GM21367 (cell line): Measurements from ENCODE around the gene TCP10L.
"Not testable (repeated sequence)": the region's sequence is repeated elsewhere in the genome, so short reads cannot be mapped to it uniquely, and the experiment has no call there.

ENCODE experiments used
- ATAC-seq: cut with Tn5 transposase; IDR thresholded peaks from one replicate; pipeline ENCODE4 v1.9.1; 2021; ENCODE audit not compliant: unreplicated experiment

TCP10L gene

DNA sequence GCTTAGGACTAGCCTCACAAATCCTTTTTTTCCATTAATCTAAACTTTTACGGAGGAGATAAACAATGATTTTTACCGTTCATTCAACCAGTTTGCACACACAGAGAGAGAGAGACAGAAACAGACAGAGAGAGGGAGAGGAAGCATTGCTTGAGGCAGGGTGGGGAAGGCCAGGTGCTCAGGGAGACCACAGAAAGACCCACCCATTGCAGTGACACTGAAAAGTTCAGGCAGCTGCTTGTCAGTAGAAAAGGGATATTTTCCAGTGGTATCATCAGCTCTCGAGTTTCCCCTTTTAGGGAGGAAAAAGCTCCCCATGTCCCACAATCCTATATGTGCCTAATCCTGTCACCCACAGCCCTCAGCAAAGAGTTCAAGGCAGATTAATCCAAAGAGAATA is 27.2 kb downstream of the TCP10L start:
- ATAC-seq: no peak

DNA sequence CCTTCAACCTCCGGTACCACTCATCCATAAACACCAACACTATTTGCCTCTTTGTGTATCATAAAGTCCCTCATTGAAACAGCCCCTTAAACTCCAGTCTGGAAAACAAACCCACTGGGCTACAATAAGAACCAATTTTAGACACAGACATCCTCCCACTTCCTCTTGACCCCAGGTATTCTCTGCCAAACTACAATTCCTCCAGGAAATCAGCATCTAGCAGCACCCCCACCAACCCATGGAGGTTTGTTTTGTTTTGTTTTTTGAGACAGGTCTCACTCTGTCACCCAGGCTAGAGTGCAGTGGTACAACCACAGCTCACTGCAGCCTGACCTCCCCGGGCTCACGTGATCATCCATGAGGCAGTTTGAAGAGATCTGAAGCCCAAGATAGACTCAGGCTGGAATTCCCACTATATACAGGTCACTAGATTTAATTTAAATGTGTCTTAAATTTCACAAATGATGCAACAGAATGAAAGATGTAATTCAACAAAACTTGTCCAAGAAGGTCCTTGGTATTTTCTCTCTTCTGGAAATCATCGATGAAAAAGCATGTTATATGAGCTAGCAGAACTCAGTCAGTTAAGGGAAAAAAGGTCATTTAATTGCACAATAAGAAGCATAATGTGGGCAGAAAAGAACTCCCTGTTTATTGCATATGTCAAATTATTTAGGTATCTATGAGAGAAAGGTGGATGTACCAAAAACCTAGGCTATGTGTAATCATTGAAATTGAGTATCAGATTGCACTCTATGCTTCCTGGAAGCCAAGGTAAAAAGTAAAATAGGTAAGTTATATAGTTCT is 30.3 kb downstream of the TCP10L start:
- no peak for ATAC-seq

DNA sequence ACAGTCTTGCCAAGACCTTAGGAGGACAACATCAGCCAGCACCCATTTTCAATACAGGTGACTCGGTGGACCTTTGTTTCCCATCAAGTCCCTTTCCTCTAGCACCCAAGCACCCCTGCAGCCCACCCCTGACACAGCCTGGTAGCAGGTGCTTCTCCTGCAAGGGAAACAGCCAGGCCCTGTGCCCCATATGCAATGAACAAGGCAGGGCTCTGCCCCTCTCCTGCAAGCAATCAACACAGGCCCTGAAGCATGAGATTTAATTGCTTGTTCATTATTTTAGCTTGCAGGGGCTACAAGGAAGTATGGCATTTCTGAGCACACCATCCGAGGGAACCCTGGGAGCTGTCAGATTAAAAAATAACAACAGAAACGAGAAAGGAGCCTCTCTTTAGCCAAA is 35.4 kb downstream of the TCP10L start:
- ATAC-seq: no peak

DNA sequence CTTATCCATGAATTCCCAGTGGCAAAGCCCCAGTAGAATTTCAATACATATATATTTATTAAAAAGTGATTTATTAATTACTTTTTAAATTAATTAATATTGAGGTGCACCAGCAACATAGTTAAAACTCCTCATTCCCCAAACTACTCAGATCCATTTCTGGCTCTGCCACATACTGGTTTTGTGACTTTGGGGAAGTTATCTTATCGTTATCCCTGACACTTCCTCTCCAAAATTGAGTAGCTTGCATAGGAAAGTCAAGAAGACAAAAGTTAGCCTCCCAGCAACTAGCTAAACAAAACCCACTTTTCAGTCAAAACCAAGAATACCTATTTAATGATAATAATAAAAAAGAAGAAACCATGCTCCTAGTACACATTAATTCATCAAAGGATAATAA is 35.9 kb downstream of the TCP10L start:
- no peak for ATAC-seq

DNA sequence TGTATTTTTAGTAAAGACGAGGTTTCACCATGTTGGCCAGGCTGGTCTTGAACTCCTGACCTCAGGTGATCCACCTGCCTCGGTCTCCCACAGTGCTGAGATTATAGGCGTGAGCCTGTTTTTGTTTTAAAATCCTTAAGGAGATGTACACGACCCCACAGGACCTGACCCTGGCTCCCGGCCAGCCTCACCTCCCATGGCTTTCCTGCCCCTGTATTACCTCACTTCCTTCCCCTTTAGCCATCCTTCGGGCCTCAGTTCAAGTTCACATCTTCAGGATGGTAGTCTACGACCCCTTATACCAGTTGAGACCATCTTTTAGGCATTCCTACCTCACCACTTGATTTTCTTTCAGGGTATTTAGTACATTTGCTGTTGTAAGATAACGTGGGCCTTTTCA is 36.3 kb downstream of the TCP10L start:
- no peak for ATAC-seq

DNA sequence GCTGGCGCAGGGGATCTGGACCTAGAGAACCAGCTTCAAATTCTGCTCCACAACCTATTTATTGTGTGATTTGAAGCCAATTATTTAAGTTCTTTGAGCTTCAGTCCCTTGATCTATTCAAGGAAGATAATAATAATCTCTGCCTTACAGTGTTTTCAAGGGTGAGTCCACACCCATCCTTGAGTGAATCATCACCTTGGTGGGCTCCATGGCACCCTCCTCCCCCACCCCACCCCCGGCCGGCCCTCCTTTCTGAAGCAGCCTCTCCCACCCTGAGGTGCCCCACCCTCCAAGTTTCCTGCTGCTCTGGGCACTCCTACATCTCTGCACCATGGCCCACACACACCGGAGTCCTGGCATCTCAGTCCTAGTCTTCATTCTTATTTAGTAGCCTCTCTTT is 38.3 kb downstream of the TCP10L start:
- no peak for ATAC-seq

DNA sequence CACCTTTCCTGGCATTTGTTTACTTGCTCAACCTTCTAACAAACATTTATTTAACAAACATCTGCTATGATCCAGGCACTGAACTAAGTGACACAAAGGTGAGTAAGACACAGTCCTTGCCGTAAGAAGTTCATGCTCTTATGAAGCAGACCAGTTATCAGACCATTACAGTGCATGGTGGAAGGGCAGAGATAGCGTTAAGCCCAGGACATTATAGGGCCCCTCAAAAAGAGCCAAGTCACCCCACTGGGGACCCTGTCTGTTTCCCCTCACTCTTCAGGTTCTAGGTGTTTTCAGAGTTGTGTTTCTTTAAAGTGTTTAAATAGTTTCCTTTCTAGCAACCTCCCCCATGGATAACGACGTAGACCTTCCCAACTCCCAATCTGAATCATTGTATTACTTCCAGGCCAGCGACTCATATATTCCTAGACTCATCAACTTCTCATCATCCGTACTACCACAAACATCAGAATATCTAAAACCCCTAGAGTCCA is 39.3 kb downstream of the TCP10L start:
- ATAC-seq: no peak

DNA sequence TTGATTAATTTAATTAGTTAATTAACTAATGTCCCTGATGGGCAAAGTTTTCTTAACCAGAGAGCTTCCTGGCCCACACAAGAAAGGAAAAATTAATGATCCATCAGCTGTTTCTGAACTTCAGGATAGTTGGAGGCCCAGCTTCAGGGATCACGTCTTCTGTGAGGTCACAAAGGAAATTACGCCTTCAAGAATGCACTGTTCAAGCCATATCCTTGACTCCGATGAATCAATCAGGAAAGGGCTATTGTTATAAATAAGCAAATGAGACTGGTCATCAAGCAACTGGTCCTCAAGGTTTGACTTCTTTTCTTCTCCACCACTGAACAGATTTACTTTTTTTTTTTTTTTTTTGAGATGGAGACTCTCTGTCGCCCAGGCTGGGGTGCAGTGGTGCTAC is 40.6 kb downstream of the TCP10L start:
- no peak for ATAC-seq

DNA sequence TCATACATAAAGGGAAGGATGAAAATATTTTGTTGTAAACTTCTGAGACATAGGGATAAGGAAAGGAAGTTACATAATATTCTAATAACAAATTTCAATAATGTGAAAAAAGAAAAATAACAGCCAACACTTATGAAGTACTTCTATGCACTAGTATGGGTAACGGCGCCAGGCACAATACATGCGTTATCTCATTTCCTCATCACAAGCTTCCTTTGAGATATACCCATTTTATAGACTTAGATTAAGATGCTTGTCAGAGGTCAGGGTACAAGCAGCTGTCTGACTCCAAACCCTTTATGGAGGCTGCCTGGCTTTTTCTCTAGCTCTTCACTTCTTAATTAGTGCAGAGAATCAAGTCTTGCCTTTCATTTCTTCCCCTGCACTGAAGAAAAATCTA is 41.3 kb downstream of the TCP10L start:
- no peak for ATAC-seq

DNA sequence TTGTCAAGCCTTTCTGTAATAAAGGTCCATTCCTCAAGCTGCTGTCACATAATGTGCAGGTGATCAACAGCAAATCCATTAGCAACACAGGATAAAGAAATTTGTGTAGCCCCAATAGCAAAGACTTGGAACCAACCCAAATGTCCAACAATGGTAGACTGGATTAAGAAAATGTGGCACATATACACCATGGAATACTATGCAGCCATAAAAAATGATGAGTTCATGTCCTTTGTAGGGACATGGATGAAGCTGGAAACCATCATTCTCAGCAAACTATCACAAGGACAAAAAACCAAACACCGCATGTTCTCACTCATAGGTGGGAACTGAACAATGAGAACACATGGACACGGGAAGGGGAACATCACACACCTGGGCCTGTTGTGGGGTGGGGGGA is 42.3 kb downstream of the TCP10L start:
- ATAC-seq: not testable (repeated sequence)

DNA sequence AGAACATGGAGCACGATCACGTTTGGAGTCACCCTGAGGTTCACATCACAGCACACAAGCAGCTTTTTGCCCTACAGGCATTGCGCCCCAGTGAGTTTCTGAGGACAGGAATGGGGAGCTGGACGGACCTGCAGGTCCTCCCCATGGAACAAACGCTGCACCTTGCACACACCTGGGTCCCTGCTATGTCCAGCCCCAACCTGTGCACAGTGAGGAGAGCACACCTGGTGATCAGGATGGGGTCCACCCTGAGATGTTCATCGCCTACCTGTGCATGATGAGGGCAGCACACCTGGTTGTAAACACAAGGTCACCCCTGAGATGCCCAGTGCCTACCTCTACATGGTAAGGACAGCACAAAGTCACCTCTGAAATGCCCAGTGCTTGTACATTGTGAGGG is 45.9 kb downstream of the TCP10L start:
- no peak for ATAC-seq

DNA sequence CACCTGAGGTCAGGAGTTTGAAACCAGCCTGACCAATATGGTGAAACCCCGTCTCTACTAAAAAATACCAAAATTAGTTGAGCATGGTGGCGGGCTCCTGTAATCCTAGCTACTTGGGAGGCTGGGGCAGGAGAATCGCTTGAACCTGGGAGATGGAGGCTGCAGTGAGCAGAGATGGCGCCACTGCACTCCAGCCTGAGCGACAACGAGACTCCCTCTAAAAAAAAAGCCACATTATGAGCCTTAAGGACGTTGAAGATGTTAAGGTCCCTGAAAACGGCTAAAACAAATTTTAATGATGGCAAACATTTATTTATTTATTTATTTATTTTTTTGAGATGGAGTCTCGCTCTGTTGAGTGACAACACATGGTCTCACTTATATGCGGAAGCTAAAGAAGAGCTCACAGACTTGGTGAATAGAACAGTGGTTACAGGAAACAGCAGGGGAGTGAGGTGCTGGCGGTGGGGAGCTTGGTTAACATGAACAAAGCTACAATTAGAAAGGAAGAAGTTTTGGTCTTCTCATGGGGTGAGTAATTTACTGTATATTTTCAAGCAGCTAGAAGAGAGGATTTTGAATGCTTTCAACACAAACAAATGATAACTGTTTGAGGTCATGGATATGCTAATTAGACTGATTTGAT is 47.1 kb downstream of the TCP10L start:
- no peak for ATAC-seq

DNA sequence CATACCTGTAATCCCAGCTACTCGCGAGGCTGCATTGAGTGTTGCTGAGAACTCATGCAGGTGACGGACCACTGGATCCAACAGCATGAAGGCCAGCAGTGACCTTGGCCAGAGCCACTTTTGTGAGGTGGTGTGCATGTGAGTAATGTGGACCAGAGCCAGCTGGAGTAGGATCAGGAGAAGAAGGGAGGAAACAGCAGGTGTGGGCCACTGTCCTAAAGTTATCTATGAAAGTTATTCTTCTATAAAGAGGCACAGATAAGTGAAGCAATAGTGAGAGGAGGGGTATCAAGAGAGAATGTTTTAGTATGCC is 47.8 kb downstream of the TCP10L start:
- ATAC-seq: no peak

DNA sequence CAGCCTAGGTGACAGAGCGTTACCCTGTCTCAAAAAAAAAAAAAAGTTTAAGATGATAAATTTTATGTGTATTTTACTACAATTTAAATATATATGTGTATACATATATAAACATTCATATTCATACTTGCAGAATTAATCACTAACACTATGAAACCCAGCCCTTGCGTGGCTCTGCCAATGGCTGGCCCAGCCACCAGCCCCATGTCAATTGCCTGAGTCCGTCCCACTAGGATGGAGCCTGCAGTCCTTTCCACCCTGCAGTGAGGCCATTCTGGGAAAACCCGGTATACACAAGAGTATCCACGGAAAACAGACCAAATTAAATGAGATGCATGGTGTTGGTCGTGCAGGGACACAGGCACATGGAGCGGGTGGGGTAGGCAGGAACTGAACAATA is 49.7 kb downstream of the TCP10L start:
- ATAC-seq: no peak

DNA sequence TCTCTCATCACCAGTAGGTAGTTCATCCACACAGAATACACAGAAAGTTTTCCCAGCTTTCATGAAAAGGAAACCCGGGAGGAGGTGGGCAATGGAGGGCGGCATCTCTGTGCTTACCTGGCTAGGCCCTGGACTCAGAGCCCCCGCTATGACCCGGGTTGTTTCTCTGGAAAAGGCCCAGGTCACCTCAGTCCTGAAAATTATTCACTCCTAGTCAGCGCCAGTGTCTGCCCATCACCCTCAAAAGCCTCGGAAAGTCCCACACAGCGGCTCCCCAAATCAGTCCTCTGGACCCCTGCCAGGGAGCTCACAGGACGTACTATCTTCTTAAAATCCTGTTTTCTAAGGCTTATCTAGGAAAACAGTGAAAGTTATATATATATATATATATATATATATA is 51.2 kb downstream of the TCP10L start:
- no peak for ATAC-seq

DNA sequence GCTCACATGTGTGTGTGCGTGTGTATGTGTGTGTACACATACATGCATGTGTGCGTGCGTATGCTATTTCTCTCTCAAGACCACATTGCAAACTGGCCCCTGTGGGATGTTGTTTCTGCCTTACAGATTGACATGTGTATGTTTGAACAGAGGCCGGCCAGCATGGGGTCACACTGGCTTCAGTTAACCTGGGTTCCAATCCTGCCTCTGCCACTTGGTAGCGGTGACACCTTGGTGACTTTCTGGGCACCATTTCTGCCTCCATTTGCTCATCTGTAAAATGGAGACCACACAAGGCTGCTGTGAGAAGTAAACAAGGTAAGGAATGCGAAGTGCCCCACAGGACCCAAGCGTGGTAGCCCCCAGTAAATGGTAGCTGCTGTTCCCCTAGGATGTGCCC is 51.7 kb downstream of the TCP10L start:
- no peak for ATAC-seq

DNA sequence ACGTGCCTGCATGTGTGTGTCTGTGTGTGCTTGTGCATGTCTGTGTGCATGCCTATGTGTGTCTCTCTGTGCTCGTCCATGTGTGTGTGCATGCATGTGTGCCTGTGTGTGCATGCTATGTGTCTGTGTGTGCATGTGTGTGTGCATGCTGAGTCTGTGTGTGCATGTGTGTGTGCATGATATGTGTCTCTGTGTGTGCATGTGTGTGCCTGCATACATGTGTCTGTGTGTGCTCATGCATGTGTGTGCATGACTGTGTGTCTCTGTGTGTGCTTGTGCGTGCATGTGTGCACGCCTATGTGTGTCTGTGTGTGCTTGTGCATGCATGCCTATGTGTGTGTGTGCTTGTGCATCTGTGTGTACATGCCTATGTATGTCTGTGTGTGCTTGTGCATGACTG is 52.3 kb downstream of the TCP10L start:
- ATAC-seq: no peak

DNA sequence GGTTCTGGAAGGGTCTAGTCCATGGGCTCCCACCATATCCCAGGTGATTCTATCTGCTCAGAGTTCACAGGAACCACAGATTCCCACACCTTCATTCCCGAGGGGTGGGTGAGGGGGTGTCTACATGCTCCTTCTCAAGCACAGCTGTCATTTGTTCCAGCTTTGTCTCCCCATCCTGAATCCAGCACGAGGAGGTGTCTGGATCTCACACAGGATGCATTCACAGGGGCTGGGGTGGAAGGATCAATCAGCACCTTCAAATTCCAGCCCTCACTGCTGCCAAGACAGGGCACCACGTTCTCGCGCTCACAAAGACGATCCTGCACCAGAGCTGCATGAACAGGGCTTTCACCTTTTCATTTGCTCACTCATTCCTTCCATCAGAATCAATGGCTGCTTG is 52.7 kb downstream of the TCP10L start:
- ATAC-seq: no peak

DNA sequence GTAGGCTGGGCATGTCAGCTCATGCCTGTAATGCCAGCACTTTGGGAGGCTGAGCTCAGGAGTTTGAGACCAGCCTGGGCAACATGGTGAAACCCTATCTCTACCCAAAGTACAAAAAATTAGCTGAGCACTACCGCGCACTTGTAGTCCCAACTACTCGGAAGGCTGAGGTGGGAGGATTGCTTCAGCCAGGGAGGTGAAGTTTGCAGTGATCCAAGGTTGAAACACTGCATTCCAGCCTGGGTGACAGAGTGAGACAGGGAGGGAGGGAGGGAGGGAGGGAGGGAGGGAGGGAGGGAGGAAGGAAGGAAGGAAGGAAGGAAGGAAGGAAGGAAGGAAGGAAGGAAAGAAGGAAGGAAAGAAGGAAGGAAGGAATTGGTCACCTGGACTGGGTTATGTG is 53.8 kb downstream of the TCP10L start:
- ATAC-seq: not testable (repeated sequence)

DNA sequence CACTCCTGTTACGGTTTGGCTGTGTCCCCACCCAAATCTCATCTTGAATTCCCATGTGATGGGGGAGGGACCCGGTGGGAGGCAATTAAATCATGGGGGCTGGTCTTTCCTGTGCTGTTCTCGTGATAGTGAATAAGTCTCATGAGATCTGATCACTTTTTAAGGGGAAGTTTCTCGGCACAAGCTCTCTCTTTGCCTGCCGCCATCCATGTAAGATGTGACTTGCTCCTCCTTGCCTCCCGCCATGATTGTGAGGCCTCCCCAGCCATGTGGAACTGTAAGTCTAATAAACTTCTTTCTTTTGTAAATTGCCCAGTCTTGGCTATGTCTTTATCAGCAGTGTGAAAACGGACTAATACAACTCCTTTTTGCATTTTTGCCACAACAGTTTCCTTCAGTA is 54.5 kb downstream of the TCP10L start:
- ATAC-seq: not testable (repeated sequence)

DNA sequence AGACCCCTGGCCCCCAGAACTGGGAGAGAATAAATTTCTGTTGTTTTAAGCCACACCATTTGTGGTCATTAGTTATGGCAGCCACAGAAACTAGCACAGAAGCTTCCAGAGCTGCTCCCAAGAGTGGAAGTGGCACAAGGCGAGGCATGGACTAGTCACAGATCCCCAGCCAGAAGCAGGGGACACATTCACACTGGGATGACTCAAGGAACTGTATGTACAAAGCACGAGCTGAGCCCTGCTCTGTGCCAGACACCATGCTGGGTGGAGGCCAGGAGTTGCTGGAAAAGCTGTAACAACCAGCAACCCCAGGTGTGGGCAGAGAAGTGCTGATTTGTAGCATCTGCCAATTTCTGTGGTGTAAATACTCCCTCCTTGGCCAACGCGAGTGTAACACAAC is 55.6 kb downstream of the TCP10L start:
- ATAC-seq: no peak

DNA sequence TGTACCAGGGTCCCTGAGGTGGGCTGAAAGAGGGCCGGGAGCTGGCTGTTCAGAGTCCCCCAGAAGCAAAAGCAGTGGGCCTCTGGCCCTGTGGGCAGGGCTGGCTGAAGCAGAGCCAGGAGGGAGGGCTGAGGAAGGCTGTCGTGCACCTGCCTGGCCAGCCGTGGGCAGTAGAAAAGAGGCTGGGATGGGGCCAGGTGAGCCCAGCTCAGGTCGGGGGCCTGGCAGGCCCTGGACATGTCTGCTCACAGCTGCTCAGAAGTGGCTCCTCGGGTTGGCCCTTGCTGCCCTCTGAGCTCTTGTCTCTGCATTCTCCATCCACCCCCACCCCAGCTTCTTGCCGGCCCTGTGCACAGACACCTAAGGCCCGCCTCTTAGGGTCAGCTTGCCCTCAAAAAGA is 60.0 kb downstream of the TCP10L start:
- no peak for ATAC-seq
